ENCODE data around the gene PRKN.

PRKN gene

GRCh38 chr6:162289972-162290371, 437.6 kb downstream of the PRKN start:
- no peak for DNase-seq

GRCh38 chr6:162273986-162274385, 453.6 kb downstream of the PRKN start:
- DNase-seq = no peak

GRCh38 chr6:162271922-162272321, 455.6 kb downstream of the PRKN start:
- DNase-seq = no peak

GRCh38 chr6:162270966-162271365, 456.6 kb downstream of the PRKN start:
- DNase-seq = no peak

GRCh38 chr6:162267641-162268040, 459.9 kb downstream of the PRKN start:
- no peak for DNase-seq

GRCh38 chr6:162267126-162267525, 460.4 kb downstream of the PRKN start:
- no peak for DNase-seq

GRCh38 chr6:162264581-162264980, 463.0 kb downstream of the PRKN start:
- DNase-seq = no peak

GRCh38 chr6:162262466-162263196, 464.9 kb downstream of the PRKN start:
- no peak for DNase-seq

GRCh38 chr6:162261598-162261997, 466.0 kb downstream of the PRKN start:
- DNase-seq = no peak

GRCh38 chr6:162260027-162260426, 467.5 kb downstream of the PRKN start:
- DNase-seq = no peak

GRCh38 chr6:162258647-162259046, 468.9 kb downstream of the PRKN start:
- DNase-seq = no peak

- no peak for DNase-seq
These were observed 471.2 kb downstream of the PRKN start for GRCh38 chr6:162256361-162256760.

- no peak for DNase-seq
These were observed 476.3 kb downstream of the PRKN start for GRCh38 chr6:162251257-162251656.

GRCh38 chr6:162249907-162250642, 477.5 kb downstream of the PRKN start:
- DNase-seq = no peak

- DNase-seq = no peak
These were observed 481.6 kb downstream of the PRKN start for GRCh38 chr6:162245830-162246420.

GRCh38 chr6:162244031-162244430, 483.5 kb downstream of the PRKN start:
- DNase-seq = no peak

GRCh38 chr6:162242915-162243314, 484.7 kb downstream of the PRKN start:
- no peak for DNase-seq

- DNase-seq = no peak
These were observed 488.2 kb downstream of the PRKN start for GRCh38 chr6:162239330-162239729.

- no peak for DNase-seq
These were observed 488.9 kb downstream of the PRKN start for GRCh38 chr6:162238675-162239074.

- DNase-seq = no peak
These were observed 490.2 kb downstream of the PRKN start for GRCh38 chr6:162237331-162237730.

GRCh38 chr6:162234631-162235030, 492.9 kb downstream of the PRKN start:
- no peak for DNase-seq

GRCh38 chr6:162230147-162230752, 497.3 kb downstream of the PRKN start:
- DNase-seq = no peak

GRCh38 chr6:162229093-162229492, 498.5 kb downstream of the PRKN start:
- no peak for DNase-seq

GRCh38 chr6:162226803-162227202, 500.8 kb downstream of the PRKN start:
- DNase-seq = no peak
